WTC11 (cell line): ENCODE data around the gene SERPINF2.

Source experiments
- FOXJ3 ChIP-seq: sonication (generic); formaldehyde crosslinking; IDR thresholded peaks from 2 replicates; pipeline ENCODE4 v1.9.0; 2021; ENCODE audit warnings: missing genetic modification reagents, mild to moderate bottlenecking, borderline replicate concordance
- NFE2L1 ChIP-seq: sonication (generic); formaldehyde crosslinking; IDR thresholded peaks from 2 replicates; pipeline ENCODE4 v1.8.1; 2023; ENCODE audit warnings: missing genetic modification reagents
- NR2C2 ChIP-seq: sonication (generic); formaldehyde crosslinking; IDR thresholded peaks from 2 replicates; pipeline ENCODE4 v1.8.0; 2022; ENCODE audit warnings: mild to moderate bottlenecking, missing genetic modification reagents
- TF ChIP-seq, protein P1 (sequence below): sonication (generic); formaldehyde crosslinking; IDR thresholded peaks from 2 replicates; pipeline ENCODE4 v1.8.1; 2023; ENCODE audit warnings: mild to moderate bottlenecking, missing genetic modification reagents, borderline replicate concordance

DNA sequence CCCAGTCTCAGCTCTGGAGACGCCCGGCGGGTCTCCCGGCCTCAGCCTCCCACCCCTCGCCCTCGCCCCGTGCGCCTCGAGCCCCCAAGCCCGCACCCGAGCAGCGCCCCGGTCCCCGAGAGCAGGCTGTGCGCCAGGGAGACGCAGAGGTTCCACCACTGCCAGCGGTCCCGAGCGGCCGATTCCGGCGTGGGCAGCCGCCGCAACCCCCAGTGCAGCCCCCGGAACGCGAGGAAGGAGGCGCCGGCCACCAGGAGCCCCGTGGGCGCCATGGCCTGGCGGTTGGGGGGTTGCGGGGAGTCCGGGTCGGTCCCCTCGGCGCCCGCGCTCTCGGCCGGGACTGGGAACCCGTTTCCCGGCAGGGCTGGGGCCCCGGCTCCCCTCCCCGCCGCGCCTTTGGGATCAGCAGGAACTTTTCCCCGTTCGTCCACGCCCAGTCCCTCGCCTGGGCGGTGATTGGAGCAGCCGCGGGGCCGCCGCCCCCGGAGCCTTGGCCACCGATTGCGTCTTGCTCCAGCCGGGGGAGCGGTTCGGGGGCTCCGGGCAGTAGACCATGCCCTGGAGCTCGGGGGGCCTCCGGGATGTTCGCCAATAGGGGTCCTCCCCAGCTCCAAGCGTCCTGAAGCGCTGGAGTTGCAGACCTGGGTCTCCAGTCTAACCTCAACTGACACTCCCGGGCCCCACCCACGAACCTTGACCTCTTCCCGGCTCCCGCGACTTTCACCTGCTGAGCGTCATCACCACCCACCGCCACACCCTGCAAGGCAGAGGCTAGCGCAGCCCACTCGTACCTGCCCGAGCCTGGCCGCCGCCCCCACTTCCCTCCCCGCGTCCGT is 32.5 kb upstream of the SERPINF2 start, which contains the start of gene TLCD2:
- TF ChIP-seq NR2C2 (no peak), NFE2L1 (CRISPR knock-in tag) (no peak), FOXJ3 (CRISPR knock-in tag) (no peak)
- TF ChIP-seq, protein P1, sequence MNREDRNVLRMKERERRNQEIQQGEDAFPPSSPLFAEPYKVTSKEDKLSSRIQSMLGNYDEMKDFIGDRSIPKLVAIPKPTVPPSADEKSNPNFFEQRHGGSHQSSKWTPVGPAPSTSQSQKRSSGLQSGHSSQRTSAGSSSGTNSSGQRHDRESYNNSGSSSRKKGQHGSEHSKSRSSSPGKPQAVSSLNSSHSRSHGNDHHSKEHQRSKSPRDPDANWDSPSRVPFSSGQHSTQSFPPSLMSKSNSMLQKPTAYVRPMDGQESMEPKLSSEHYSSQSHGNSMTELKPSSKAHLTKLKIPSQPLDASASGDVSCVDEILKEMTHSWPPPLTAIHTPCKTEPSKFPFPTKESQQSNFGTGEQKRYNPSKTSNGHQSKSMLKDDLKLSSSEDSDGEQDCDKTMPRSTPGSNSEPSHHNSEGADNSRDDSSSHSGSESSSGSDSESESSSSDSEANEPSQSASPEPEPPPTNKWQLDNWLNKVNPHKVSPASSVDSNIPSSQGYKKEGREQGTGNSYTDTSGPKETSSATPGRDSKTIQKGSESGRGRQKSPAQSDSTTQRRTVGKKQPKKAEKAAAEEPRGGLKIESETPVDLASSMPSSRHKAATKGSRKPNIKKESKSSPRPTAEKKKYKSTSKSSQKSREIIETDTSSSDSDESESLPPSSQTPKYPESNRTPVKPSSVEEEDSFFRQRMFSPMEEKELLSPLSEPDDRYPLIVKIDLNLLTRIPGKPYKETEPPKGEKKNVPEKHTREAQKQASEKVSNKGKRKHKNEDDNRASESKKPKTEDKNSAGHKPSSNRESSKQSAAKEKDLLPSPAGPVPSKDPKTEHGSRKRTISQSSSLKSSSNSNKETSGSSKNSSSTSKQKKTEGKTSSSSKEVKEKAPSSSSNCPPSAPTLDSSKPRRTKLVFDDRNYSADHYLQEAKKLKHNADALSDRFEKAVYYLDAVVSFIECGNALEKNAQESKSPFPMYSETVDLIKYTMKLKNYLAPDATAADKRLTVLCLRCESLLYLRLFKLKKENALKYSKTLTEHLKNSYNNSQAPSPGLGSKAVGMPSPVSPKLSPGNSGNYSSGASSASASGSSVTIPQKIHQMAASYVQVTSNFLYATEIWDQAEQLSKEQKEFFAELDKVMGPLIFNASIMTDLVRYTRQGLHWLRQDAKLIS: no peak
